GM04503 (cell line): Measurements from ENCODE around the gene MEX3A.
"Not testable (repeated sequence)": the region's sequence is repeated elsewhere in the genome, so short reads cannot be mapped to it uniquely, and the experiment has no call there.

Source experiments
- DNase-seq: peaks from one replicate; pipeline ENCODE4 v3.0.0-alpha.2; 2012; ENCODE audit warnings: low read depth

MEX3A gene

GRCh38 chr1:156054500-156055280 lies 27.6 kb downstream of the MEX3A start, which contains the start of gene LAMTOR2:
LAMTOR2 (plus strand) TSS chr1:156054782; CDS start chr1:156054890, 108 bp downstream.
- peak; percentile 83 for DNase-seq

- DNase-seq, result no peak
These were observed 28.3 kb downstream of the MEX3A start, which contains the start of gene UBQLN4 for GRCh38 chr1:156053768-156054499. UBQLN4 (minus strand) TSS chr1:156053798; CDS start chr1:156053701, 97 bp downstream.

GRCh38 chr1:156052862-156053767 lies 29.1 kb downstream of the MEX3A start:
- DNase-seq, result no peak

- no peak for DNase-seq
These were observed 31.1 kb downstream of the MEX3A start for GRCh38 chr1:156051011-156051725.

GRCh38 chr1:156050376-156050775 lies 31.9 kb downstream of the MEX3A start:
- no peak for DNase-seq

GRCh38 chr1:156048663-156049258 lies 33.5 kb downstream of the MEX3A start:
- DNase-seq, result no peak

- no peak for DNase-seq
These were observed 37.2 kb downstream of the MEX3A start for GRCh38 chr1:156045076-156045475.

GRCh38 chr1:156042828-156043227 lies 39.4 kb downstream of the MEX3A start:
- DNase-seq, result no peak

- not testable (repeated sequence) for DNase-seq
These were observed 47.3 kb downstream of the MEX3A start for GRCh38 chr1:156034991-156035390.

- no peak for DNase-seq
These were observed 49.3 kb downstream of the MEX3A start for GRCh38 chr1:156033011-156033410.

- no peak for DNase-seq
These were observed 55.7 kb downstream of the MEX3A start for GRCh38 chr1:156026588-156026987.

- no peak for DNase-seq
These were observed 56.4 kb downstream of the MEX3A start for GRCh38 chr1:156025876-156026275.

GRCh38 chr1:156024801-156025200 lies 57.5 kb downstream of the MEX3A start:
- DNase-seq, result no peak
